ENCODE results near the gene MSLN. TPM values are rescaled to one million over a fixed set of nuclear protein-coding genes. Genes with fewer than 3 reads are reported as not detected.

MSLN gene
- total and polyA plus RNA-seq, 2 donors (not counting 3 experiments of a cell fraction or from before 2014, with no cell fraction given): not detected

DNA sequence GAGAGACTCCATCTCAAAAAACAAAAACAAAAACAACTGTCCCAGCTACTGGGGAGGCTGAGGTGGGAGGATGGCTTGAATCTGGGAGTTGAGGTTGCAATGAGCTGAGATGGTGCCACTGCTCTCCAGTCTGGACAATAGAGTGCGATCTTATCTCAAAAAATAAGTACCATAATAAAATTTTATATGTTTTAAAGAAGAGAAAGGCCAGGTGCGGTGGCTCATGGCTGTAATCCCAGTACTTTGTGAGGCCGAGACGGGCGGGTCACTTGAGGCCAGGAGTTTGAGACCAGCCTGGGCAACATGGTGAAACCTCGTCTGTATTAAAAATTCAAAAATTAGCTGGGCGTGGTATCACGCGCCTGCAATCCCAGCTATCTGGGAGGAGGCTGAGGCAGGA, 16.3 kb downstream of the MSLN start:
- ChIA-PET CTCF (interaction anchor here (0.8 to 1.6 kb wide), 3 partner anchors 8 to 281 kb away, joined by 3 to 7 read pairs (median 3); no protein-coding TSS in a partner anchor), POLR2A (no interaction called here)
- no TSS peak for BruUV-seq (replicated peaks)
- Histone ChIP-seq H2AFZ (ENCODE audit: low read depth, low read length) (no peak overlapping the region), H3K27me3 (ENCODE audit: control insufficient read depth in 2 of 2, insufficient read depth in 2 of 2, low read length in 2 of 2) (no peaks in the 10 kb centered on the region), H3K4me2 (ENCODE audit: insufficient read depth, low read length) (no peak overlapping the region), H3K27ac (ENCODE audit: insufficient read depth, low read depth, low read length) (no peak overlapping the region), H3K4me1 (ENCODE audit: control insufficient read depth, extremely low read depth, insufficient read depth, low read length) (no peaks in the 10 kb centered on the region), H3K4me3 (replicated peaks in 1 of 3; ENCODE audit: insufficient read depth in 1 of 3, low read depth in 1 of 3, low read length in 3 of 3) (no peak overlapping the region), H4K20me1 (replicated peaks; ENCODE audit: control insufficient read depth, extremely low read depth, insufficient read depth, low read length) (no peaks in the 10 kb centered on the region), H3K9me1 (replicated peaks; ENCODE audit: control insufficient read depth, extremely low read depth, insufficient read depth, low read length) (no peaks in the 10 kb centered on the region), H3K9me3 (replicated peaks; ENCODE audit: control insufficient read depth, insufficient read depth, low read length) (no peaks in the 10 kb centered on the region), H3K79me2 (ENCODE audit: control insufficient read depth, insufficient read depth, low read length) (no peaks in the 10 kb centered on the region), H3K9ac (replicated peaks; ENCODE audit: extremely low read depth, insufficient read depth, low read length) (no peak overlapping the region), H3K36me3 (ENCODE audit: control insufficient read depth in 2 of 2, extremely low read depth in 1 of 2, insufficient read depth in 2 of 2, low read length in 2 of 2) (no peaks in the 10 kb centered on the region)
- dilution Hi-C loops (cut with MboI; ENCODE audit: extremely low pct_ligation_motif_present, low sequenced_read_pairs) (no loop called here), intact Hi-C loops (cut with micrococcal nuclease) (no loop called here)
- DNase-seq (ENCODE audit: low read depth, low spot score) (no peak), FAIRE-seq (no peak)
- TF ChIP-seq MYC (IDR thresholded peaks at IDR 0.05; ENCODE audit: low read depth, low read length): no peak
- no peak for TF ChIP-seq POLR2AphosphoS5 (IDR thresholded peaks at IDR 0.05; ENCODE audit: insufficient read depth, low read depth, low read length)
- TF ChIP-seq, protein P1, sequence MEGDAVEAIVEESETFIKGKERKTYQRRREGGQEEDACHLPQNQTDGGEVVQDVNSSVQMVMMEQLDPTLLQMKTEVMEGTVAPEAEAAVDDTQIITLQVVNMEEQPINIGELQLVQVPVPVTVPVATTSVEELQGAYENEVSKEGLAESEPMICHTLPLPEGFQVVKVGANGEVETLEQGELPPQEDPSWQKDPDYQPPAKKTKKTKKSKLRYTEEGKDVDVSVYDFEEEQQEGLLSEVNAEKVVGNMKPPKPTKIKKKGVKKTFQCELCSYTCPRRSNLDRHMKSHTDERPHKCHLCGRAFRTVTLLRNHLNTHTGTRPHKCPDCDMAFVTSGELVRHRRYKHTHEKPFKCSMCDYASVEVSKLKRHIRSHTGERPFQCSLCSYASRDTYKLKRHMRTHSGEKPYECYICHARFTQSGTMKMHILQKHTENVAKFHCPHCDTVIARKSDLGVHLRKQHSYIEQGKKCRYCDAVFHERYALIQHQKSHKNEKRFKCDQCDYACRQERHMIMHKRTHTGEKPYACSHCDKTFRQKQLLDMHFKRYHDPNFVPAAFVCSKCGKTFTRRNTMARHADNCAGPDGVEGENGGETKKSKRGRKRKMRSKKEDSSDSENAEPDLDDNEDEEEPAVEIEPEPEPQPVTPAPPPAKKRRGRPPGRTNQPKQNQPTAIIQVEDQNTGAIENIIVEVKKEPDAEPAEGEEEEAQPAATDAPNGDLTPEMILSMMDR (IDR thresholded peaks at IDR 0.05; ENCODE audit: extremely low read depth in 1 of 2, insufficient read depth in 1 of 2, low read depth in 1 of 2, low read length in 2 of 2): no peak
- TF ChIP-seq EZH2 (IDR thresholded peaks at IDR 0.05; ENCODE audit: borderline replicate concordance, low read depth, low read length, severe bottlenecking): no peak

DNA sequence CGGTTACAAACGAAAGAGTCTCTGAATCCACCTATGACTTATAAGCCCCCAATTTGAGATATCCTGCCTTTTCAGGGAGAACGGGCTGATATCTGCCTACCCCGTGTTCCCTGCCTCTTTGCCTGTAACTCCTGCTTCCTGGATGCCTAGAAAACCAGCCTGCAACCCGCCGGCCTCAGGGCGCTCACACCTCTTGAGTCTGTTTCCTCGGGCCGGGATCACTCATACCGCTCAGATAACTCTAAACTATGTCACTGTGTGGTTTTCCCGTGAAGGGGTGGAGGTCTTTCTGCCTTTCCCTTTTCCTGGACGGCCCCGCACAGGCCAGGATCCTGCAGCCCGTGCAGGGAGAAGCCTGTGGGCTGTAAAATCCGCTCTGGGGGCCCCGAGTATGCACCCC, 17.3 kb downstream of the MSLN start:
- H3K9ac ChIP-seq (replicated peaks; ENCODE audit: extremely low read depth, insufficient read depth, low read length): no peak overlapping the region
- ChIA-PET CTCF (no interaction called here), POLR2A (no interaction called here)
- no peaks in the 10 kb centered on the region for H3K27me3 ChIP-seq (ENCODE audit: control insufficient read depth in 2 of 2, insufficient read depth in 2 of 2, low read length in 2 of 2)
- H3K27ac ChIP-seq (ENCODE audit: insufficient read depth, low read depth, low read length): no peak overlapping the region
- H3K4me3 ChIP-seq (replicated peaks in 1 of 3; ENCODE audit: insufficient read depth in 1 of 3, low read depth in 1 of 3, low read length in 3 of 3): no peak overlapping the region
- no peak overlapping the region for H2AFZ ChIP-seq (ENCODE audit: low read depth, low read length)
- dilution Hi-C loops (cut with MboI; ENCODE audit: extremely low pct_ligation_motif_present, low sequenced_read_pairs): no loop called here
- TF ChIP-seq FOS (IDR thresholded peaks at IDR 0.05; ENCODE audit: borderline replicate concordance, insufficient read depth, low read length): no peak
- TF ChIP-seq, protein P2, sequence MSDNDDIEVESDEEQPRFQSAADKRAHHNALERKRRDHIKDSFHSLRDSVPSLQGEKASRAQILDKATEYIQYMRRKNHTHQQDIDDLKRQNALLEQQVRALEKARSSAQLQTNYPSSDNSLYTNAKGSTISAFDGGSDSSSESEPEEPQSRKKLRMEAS (IDR thresholded peaks at IDR 0.05; ENCODE audit: insufficient read depth, insufficient read length): no peak
- H3K4me1 ChIP-seq (ENCODE audit: control insufficient read depth, extremely low read depth, insufficient read depth, low read length): no peaks in the 10 kb centered on the region
- no TSS peak for BruUV-seq (replicated peaks)
- no peaks in the 10 kb centered on the region for H3K9me3 ChIP-seq (replicated peaks; ENCODE audit: control insufficient read depth, insufficient read depth, low read length)
- no peaks in the 10 kb centered on the region for H3K36me3 ChIP-seq (ENCODE audit: control insufficient read depth in 2 of 2, extremely low read depth in 1 of 2, insufficient read depth in 2 of 2, low read length in 2 of 2)
- H3K9me1 ChIP-seq (replicated peaks; ENCODE audit: control insufficient read depth, extremely low read depth, insufficient read depth, low read length): no peaks in the 10 kb centered on the region
- H3K79me2 ChIP-seq (ENCODE audit: control insufficient read depth, insufficient read depth, low read length): no peaks in the 10 kb centered on the region
- H4K20me1 ChIP-seq (replicated peaks; ENCODE audit: control insufficient read depth, extremely low read depth, insufficient read depth, low read length): no peaks in the 10 kb centered on the region
- DNase-seq (ENCODE audit: low read depth, low spot score): no peak
- intact Hi-C loops (cut with micrococcal nuclease): no loop called here
- FAIRE-seq: no peak
- H3K4me2 ChIP-seq (ENCODE audit: insufficient read depth, low read length): no peak overlapping the region

All from endothelial cell of umbilical vein (primary cell).